A549 (cell line): Measurements from ENCODE around the gene POLD1. TPM values are rescaled to one million over a fixed set of nuclear protein-coding genes. Genes with fewer than 3 reads are reported as not detected.

Experiments used
- ATAC-seq, 2 experiments: fragments of 200-7000 bp in 1 of 2; fragments of >200 bp in 1 of 2; cut with Nextera tagmentation in 1 of 2; cut with Tn5 transposase in 1 of 2; 3 replicates each; pipeline versions ENCODE4 v1.8.0 to v1.9.1; 2018 to 2020; ENCODE audit warnings: mild to moderate bottlenecking in 1 of 2, moderate library complexity in 1 of 2
- CTCF ChIA-PET: fragments of 300-600 bp; sonication (Branson Sonifier 250); formaldehyde crosslinking; extraction: SDS; loops from one replicate; lab custom pipeline; 2021; ENCODE audit warnings: antibody characterized with exemption, inconsistent platforms; lab: Yijun Ruan, JAX
- POLR2A ChIA-PET: fragments of 350-600 bp; formaldehyde crosslinking; extraction: SDS; loops from one replicate; lab custom pipeline; 2021; ENCODE audit warnings: antibody characterized with exemption, inconsistent platforms; lab: Yijun Ruan, JAX
- DNase-seq, 2 experiments: peaks; one replicate each; pipeline versions ENCODE4 v3.0.0 to v3.0.0-alpha.2; 2011 to 2016; ENCODE audit warnings: low read depth in 1 of 2, low spot score in 1 of 2
- FAIRE-seq: peaks from 2 replicates; lab custom pipeline; 2011; peaks lifted over from hg19 to GRCh38; lab: Jason Lieb, UNC
- H3K27ac ChIP-seq, 2 experiments: fragments of >200 bp; sonication (Bioruptor Twin); formaldehyde crosslinking; 3 replicates each; pipeline ENCODE4 v1.5.1; 2016 to 2017
- H3K4me1 ChIP-seq: fragments of >200 bp; sonication (Bioruptor Twin); formaldehyde crosslinking; 3 replicates; pipeline ENCODE4 v1.6.1; 2016
- H3K4me2 ChIP-seq: fragments of >200 bp; sonication (Bioruptor Twin); formaldehyde crosslinking; 3 replicates; pipeline ENCODE4 v1.6.1; 2016
- H3K4me3 ChIP-seq: fragments of >200 bp; sonication (Bioruptor Twin); formaldehyde crosslinking; 3 replicates; pipeline ENCODE4 v1.5.1; 2016
- H3K9me3 ChIP-seq: fragments of >200 bp; sonication (Bioruptor Twin); formaldehyde crosslinking; 3 replicates; pipeline ENCODE4 v1.6.1; 2016
- BHLHE40 ChIP-seq: IDR thresholded peaks from 2 replicates; pipeline ENCODE4 v1.6.1; 2012; ENCODE audit warnings: low read depth, low read length, inconsistent platforms
- CTCF ChIP-seq: fragments of >200 bp; sonication (Bioruptor Twin); formaldehyde crosslinking; IDR thresholded peaks from 3 replicates; pipeline ENCODE4 v1.5.1; 2016
- EHMT2 ChIP-seq: fragments of 200-600 bp; sonication (generic); IDR thresholded peaks from 2 replicates; pipeline ENCODE4 v1.6.1; 2016; ENCODE audit warnings: antibody characterized with exemption, low read depth, mild to moderate bottlenecking, moderate library complexity
- FOSB ChIP-seq: fragments of 250-450 bp; sonication (Bioruptor Pico); IDR thresholded peaks from 2 replicates; pipeline ENCODE4 v1.5.0; 2020; ENCODE audit warnings: mild to moderate bottlenecking, moderate library complexity
- FOSL2 ChIP-seq, 2 experiments: fragments of 450-650 bp in 1 of 2; fragments of >200 bp in 1 of 2; sonication (Bioruptor Twin) in 1 of 2; formaldehyde crosslinking; IDR thresholded peaks; 2 replicates each; pipeline versions ENCODE4 v1.5.0 to v1.6.1; 2016 to 2020; ENCODE audit warnings: mild to moderate bottlenecking in 1 of 2, moderate library complexity in 1 of 2
- KDM1A ChIP-seq: fragments of 200-600 bp; sonication (generic); IDR thresholded peaks from 2 replicates; pipeline ENCODE4 v1.6.1; 2016; ENCODE audit warnings: low read depth, mild to moderate bottlenecking
- NPAS2 ChIP-seq: fragments of 250-450 bp; sonication (Bioruptor Pico); IDR thresholded peaks from 2 replicates; pipeline ENCODE4 v1.8.0; 2022; ENCODE audit warnings: mild to moderate bottlenecking, moderate library complexity, borderline replicate concordance
- POLR2AphosphoS2 ChIP-seq: conservative IDR thresholded peaks from 2 replicates; pipeline ENCODE4 v1.6.1; 2012; ENCODE audit warnings: low read length, improper control_type of control experiment, inconsistent platforms
- RAD21 ChIP-seq, 2 experiments: fragments of >200 bp in 1 of 2; sonication (Bioruptor Twin) in 1 of 2; formaldehyde crosslinking in 1 of 2; IDR thresholded peaks in 1 of 2; conservative IDR thresholded peaks in 1 of 2; 2 replicates in 1 of 2; 3 replicates in 1 of 2; pipeline ENCODE4 v1.6.1; 2012 to 2018; ENCODE audit warnings: inconsistent platforms in 1 of 2
- SMC3 ChIP-seq: fragments of >200 bp; sonication (Bioruptor Twin); formaldehyde crosslinking; IDR thresholded peaks from 3 replicates; pipeline ENCODE4 v1.6.1; 2018; ENCODE audit warnings: inconsistent platforms
- SREBF2 ChIP-seq: fragments of 450-650 bp; IDR thresholded peaks from 2 replicates; pipeline ENCODE4 v1.6.1; 2014; ENCODE audit warnings: mild to moderate bottlenecking, moderate library complexity
- USF2 ChIP-seq: fragments of 450-650 bp; IDR thresholded peaks from 2 replicates; pipeline ENCODE4 v1.6.1; 2014; ENCODE audit warnings: antibody characterized with exemption
- ZC3H11A ChIP-seq: fragments of 450-650 bp; IDR thresholded peaks from 2 replicates; pipeline ENCODE4 v1.6.1; 2014; ENCODE audit warnings: antibody characterized with exemption, mild to moderate bottlenecking
- ZFP36 ChIP-seq: fragments of 450-650 bp; IDR thresholded peaks from 2 replicates; pipeline ENCODE4 v1.6.1; 2014; ENCODE audit warnings: borderline replicate concordance; ENCODE audit not compliant: partially characterized antibody
- ZNF302 ChIP-seq: fragments of 250-450 bp; sonication (Bioruptor Pico); IDR thresholded peaks from 2 replicates; pipeline ENCODE4 v1.9.0; 2021; ENCODE audit warnings: inconsistent platforms, mild to moderate bottlenecking, moderate library complexity
- ZSCAN20 ChIP-seq: fragments of 250-450 bp; sonication (Bioruptor Pico); IDR thresholded peaks from 2 replicates; pipeline ENCODE4 v1.8.0; 2022; ENCODE audit warnings: mild to moderate bottlenecking, moderate library complexity
- WGBS: methylation state at CpG from one replicate; pipeline ENCODE4 v1.1.6; 2017; ENCODE audit errors: missing lambda C conversion rate; 5-methylcytosine and 5-hydroxymethylcytosine counted together
- polyA plus RNA-seq, 4 experiments: library from polyadenylated mRNA; depleted of rRNA in 3 of 4; stranded (reverse); fragments of >200 nt; fragmentation: RNase III in 1 of 4; extraction: RNeasy Plus Mini Kit Qiagen cat#74134 plus additional on column Dnase treatment in 1 of 4; gene quantifications; 2 replicates in 3 of 4; 3 replicates in 1 of 4; pipeline ENCODE4 v1.2.3, GENCODE V29; 2011 to 2017

POLD1 gene
- polyA plus RNA-seq, 2 of the 4 experiments (the other 2 are of a cell fraction) = 26.1 to 88.8 TPM

GRCh38 chr19:50356691-50357177 is 27.4 kb upstream of the POLD1 start:
- Histone ChIP-seq H3K9me3 (no peaks in the 10 kb centered on the region), H3K27ac (no peak overlapping the region), H3K4me3 (no peak overlapping the region; the same call in 2 of the 3 replicates), H3K4me2 (peak overlapping the region; percentile 87), H3K4me1 (no peaks in the 10 kb centered on the region)
- ATAC-seq = no peak
- POLR2A ChIA-PET = interaction anchor here (0.7 to 1.9 kb wide), 4 partner anchors 12 to 427 kb away, joined by 4 to 5 read pairs (median 5); partner anchors contain the start of genes KCNC3 and POLD1
- no peak for DNase-seq
- CTCF ChIA-PET = interaction anchor here (0.6 to 4.0 kb wide), 52 partner anchors 8 to 562 kb away, joined by 3 to 53 read pairs (median 4); partner anchors contain the start of genes NAPSA and NR1H2
- WGBS = 19% methylated on average over 13 of the region's 13 CpGs
- FAIRE-seq = no peak
- TF ChIP-seq POLR2AphosphoS2 (no peak), EHMT2 (no peak), ZNF302 (CRISPR knock-in tag) (no peak), BHLHE40 (no peak), ZFP36 (no peak), FOSB (CRISPR knock-in tag) (no peak), KDM1A (no peak), USF2 (no peak)

GRCh38 chr19:50357178-50358100 is 26.7 kb upstream of the POLD1 start:
- peak overlapping the region; percentile 87 for H3K4me2 ChIP-seq
- H3K27ac ChIP-seq = peak overlapping the region; percentile 73 to 79
- peak overlapping the region; percentile 48 for H3K4me3 ChIP-seq
- 32% methylated on average over 54 of the region's 54 CpGs for WGBS
- TF ChIP-seq NPAS2 (CRISPR knock-in tag) (no peak), ZFP36 (peak; percentile 56), ZSCAN20 (CRISPR knock-in tag) (no peak), ZC3H11A (no peak), RAD21 (conservative IDR thresholded peaks at IDR 0.05 in 1 of 2, IDR thresholded peaks at IDR 0.05 in 1 of 2) (peak; percentile 90 to 93), CTCF (peak; percentile 90), SMC3 (peak; percentile 77)
- TF ChIP-seq, all 56 proteins: peak for 4
- Histone ChIP-seq H3K4me1 (no peaks in the 10 kb centered on the region), H3K9me3 (no peaks in the 10 kb centered on the region)
- POLR2A ChIA-PET = interaction anchor here (0.8 to 1.9 kb wide), 4 partner anchors 11 to 199 kb away, joined by 3 to 5 read pairs (median 5); partner anchors contain the start of genes KCNC3 and POLD1
- FAIRE-seq = peak; percentile 86
- ATAC-seq = peak; percentile 84 to 89
- CTCF ChIA-PET = interaction anchor here (0.5 to 4.0 kb wide), 57 partner anchors 8 to 1224 kb away, joined by 3 to 53 read pairs (median 4); partner anchors contain the start of genes NAPSA and NR1H2
- peak; percentile 68 to 82 for DNase-seq

- ATAC-seq (no peak), FAIRE-seq (no peak), DNase-seq (no peak)
- Histone ChIP-seq H3K4me3 (no peak overlapping the region), H3K4me1 (0 out of 3 replicates have a peak, but pooled peaks cover 5% of the 10 kb centered on the region), H3K9me3 (no peaks in the 10 kb centered on the region), H3K4me2 (no peak overlapping the region), H3K27ac (no peak overlapping the region)
- TF ChIP-seq FOSL2 (IDR thresholded peaks at IDR 0.05) = no peak
- peak; percentile 4; the same call in 1 of the 2 replicates for TF ChIP-seq FOSL2 (CRISPR knock-in tag; IDR thresholded peaks at IDR 0.05)
- no peak for TF ChIP-seq SREBF2
- CTCF ChIA-PET = interaction anchor here (1.0 to 4.0 kb wide), 10 partner anchors 10 to 421 kb away, joined by 3 to 53 read pairs (median 9); partner anchors contain the start of gene NR1H2
- POLR2A ChIA-PET = interaction anchor here (1.9 kb wide), 1 partner anchor 10 kb away, joined by 5 read pairs; no protein-coding TSS in a partner anchor
- 87% methylated on average over 54 of the region's 54 CpGs for WGBS
Observed at GRCh38 chr19:50358483-50359327, 25.4 kb upstream of the POLD1 start.
